T-helper 2 cell treated with Interferon-gamma antibody and Interleukin-4, amounts not matched to agents 5 μg/mL and 100 μg/mL, for 36 hours (primary cell): ENCODE results near the gene TMEM198.

Experiments used
- DNase-seq: peaks from one replicate; pipeline ENCODE4 v3.0.0; 2021; ENCODE audit warnings: low spot score
- H3K27ac Mint-ChIP-seq: one replicate; pipeline ENCODE4 v1.8.0; 2021; ENCODE audit warnings: mild to moderate bottlenecking, mixed read lengths
- H3K27me3 Mint-ChIP-seq: one replicate; pipeline ENCODE4 v1.8.0; 2021; ENCODE audit warnings: low read depth, mixed read lengths
- H3K36me3 Mint-ChIP-seq: one replicate; pipeline ENCODE4 v1.8.0; 2021; ENCODE audit warnings: low read depth, mixed read lengths
- H3K4me1 Mint-ChIP-seq: one replicate; pipeline ENCODE4 v1.8.0; 2021; ENCODE audit warnings: low read depth, mixed read lengths
- H3K4me3 Mint-ChIP-seq: one replicate; pipeline ENCODE4 v1.8.0; 2022; ENCODE audit warnings: mild to moderate bottlenecking, moderate library complexity, mixed read lengths
- H3K9me3 Mint-ChIP-seq: one replicate; pipeline ENCODE4 v1.8.0; 2021; ENCODE audit warnings: mixed read lengths

The TMEM198 gene

DNA sequence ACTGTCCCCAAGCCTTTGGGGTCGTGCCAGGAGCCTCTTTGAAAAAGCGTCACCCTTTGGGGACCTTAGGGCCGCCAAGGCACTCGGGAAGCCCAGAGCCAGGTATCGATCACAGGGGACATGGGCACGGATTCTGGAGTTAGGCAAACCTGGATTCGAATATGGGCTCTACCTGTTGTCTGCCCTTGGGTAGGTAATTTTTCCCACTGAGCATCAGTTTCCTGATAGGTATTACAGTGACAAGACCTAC is 9.3 kb downstream of the TMEM198 start:
- Mint-ChIP-seq H3K36me3 (no peaks in the 10 kb centered on the region), H3K27me3 (peaks cover 29% of the 10 kb centered on the region), H3K4me1 (peaks cover 5% of the 10 kb centered on the region), H3K4me3 (peak overlapping the region; percentile 39), H3K27ac (no peak overlapping the region), H3K9me3 (no peaks in the 10 kb centered on the region)
- no peak for DNase-seq

DNA sequence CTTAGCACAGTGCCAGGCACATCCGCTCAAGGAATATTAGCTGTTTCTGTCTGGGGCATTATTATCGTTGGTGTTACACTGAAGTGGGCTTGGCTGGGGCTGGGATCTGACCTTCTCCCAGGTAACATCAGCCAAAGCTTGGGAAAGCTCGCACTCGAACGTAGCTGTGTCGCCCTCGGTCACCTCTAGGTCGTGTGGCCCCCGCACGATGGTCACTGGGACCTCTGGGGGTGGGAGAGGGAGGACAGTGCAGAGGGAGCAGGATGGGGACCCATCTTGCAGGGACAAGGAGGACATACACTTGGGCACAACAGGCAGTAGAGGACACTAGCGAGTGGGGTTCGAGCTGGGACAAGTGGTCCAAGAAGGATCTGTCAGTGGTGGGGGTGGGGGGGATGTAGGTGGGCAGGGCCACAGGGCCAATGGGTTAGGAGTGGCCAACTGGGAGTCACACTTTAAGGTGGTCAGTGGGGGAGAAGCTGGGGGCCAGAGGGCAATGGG is 9.7 kb downstream of the TMEM198 start:
- DNase-seq: no peak
- H3K36me3 Mint-ChIP-seq: no peaks in the 10 kb centered on the region
- no peaks in the 10 kb centered on the region for H3K9me3 Mint-ChIP-seq
- peaks cover 25% of the 10 kb centered on the region for H3K27me3 Mint-ChIP-seq
- no peak overlapping the region for H3K27ac Mint-ChIP-seq
- peaks cover 5% of the 10 kb centered on the region for H3K4me1 Mint-ChIP-seq
- peak overlapping the region; percentile 39 for H3K4me3 Mint-ChIP-seq

DNA sequence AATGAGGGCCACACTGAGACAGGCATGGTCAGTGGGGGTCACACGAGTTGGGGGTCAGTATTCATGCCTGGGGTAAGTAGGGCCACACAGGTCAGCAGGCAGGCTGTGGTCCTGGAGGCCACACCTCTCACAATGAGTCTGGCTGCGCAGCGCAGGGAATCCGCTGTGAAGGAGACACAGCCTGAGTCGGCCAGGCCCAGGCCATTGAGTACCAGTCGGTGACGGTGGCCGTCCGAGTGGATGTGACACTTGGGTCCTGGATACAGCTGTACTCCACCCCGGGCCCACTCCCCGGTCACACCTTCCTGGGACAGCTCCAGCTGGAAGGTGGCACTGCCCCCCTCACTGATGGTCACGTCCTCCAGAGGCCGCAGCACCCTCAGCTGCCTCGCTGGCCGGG is 10.5 kb downstream of the TMEM198 start:
- Mint-ChIP-seq H3K9me3 (no peaks in the 10 kb centered on the region), H3K4me3 (no peak overlapping the region), H3K27ac (no peak overlapping the region), H3K36me3 (no peaks in the 10 kb centered on the region), H3K4me1 (peaks cover 5% of the 10 kb centered on the region), H3K27me3 (peaks cover 23% of the 10 kb centered on the region)
- DNase-seq: no peak

DNA sequence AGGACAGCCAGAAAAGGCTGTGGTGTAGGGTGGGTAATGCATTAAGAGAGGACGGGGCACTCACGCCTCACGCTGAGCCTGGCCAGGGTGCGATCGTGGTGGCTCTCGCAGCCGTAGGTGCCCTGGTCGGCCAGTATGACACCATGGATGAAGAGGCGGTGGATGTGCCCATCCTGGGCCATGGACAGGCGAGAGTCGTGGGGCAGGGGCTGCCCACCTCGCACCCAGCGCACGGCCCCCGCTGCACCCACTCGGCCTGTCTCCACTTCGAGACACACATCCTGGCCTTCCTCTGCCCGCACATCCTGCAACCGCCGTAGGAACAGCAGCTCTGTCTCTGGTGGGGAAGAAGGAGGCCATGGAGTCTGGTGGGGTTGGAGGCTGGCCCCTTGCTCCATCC is 12.1 kb downstream of the TMEM198 start:
- Mint-ChIP-seq H3K9me3 (no peaks in the 10 kb centered on the region), H3K4me3 (no peak overlapping the region), H3K4me1 (peaks cover 5% of the 10 kb centered on the region), H3K36me3 (no peaks in the 10 kb centered on the region), H3K27ac (no peak overlapping the region), H3K27me3 (peaks cover 17% of the 10 kb centered on the region)
- no peak for DNase-seq

DNA sequence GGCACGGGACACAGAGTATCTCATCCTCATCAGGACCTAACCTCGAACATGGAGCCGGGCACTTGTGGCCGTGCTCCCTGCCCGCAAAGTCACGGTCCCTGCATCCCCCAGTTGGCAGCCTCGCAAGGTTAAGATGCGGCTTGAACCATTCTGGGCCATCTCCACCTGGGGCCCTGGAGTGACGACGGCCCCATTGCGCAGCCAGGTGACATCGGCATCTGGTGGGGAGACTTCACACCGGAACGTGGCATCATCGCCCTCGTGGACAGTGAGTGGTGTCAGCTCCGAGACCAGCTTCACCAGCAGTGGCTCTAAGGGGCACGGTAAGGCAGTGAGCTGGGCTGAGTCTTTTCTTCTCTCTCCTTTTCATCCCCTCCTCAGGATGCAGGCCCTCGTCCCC is 12.6 kb downstream of the TMEM198 start:
- H3K27ac Mint-ChIP-seq: no peak overlapping the region
- peaks cover 15% of the 10 kb centered on the region for H3K27me3 Mint-ChIP-seq
- no peak overlapping the region for H3K4me3 Mint-ChIP-seq
- H3K4me1 Mint-ChIP-seq: peaks cover 5% of the 10 kb centered on the region
- H3K9me3 Mint-ChIP-seq: no peaks in the 10 kb centered on the region
- H3K36me3 Mint-ChIP-seq: no peaks in the 10 kb centered on the region
- DNase-seq: no peak

DNA sequence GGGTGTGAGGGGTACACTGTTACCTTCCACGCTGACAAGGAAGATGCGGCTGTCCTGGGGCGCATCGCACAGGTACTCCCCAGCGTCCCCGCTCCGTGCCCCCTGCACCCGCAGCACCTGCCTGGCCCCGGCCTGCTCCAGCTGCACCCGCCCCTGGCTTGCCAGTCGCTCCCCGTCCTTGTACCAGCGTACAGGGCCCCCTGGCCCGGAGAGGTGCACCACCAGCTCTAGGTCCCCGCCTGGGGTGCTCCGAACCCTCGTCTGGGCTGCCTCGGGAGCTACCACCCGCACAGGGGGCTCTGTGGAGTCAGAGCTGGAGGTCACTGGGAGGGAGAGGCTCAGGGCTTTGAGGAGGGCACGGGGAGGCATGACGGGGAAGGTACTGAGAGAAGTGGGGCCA is 13.5 kb downstream of the TMEM198 start:
- no peaks in the 10 kb centered on the region for H3K9me3 Mint-ChIP-seq
- no peaks in the 10 kb centered on the region for H3K36me3 Mint-ChIP-seq
- DNase-seq: no peak
- H3K27me3 Mint-ChIP-seq: peaks cover 10% of the 10 kb centered on the region
- H3K27ac Mint-ChIP-seq: no peak overlapping the region
- H3K4me3 Mint-ChIP-seq: no peak overlapping the region
- H3K4me1 Mint-ChIP-seq: no peaks in the 10 kb centered on the region

DNA sequence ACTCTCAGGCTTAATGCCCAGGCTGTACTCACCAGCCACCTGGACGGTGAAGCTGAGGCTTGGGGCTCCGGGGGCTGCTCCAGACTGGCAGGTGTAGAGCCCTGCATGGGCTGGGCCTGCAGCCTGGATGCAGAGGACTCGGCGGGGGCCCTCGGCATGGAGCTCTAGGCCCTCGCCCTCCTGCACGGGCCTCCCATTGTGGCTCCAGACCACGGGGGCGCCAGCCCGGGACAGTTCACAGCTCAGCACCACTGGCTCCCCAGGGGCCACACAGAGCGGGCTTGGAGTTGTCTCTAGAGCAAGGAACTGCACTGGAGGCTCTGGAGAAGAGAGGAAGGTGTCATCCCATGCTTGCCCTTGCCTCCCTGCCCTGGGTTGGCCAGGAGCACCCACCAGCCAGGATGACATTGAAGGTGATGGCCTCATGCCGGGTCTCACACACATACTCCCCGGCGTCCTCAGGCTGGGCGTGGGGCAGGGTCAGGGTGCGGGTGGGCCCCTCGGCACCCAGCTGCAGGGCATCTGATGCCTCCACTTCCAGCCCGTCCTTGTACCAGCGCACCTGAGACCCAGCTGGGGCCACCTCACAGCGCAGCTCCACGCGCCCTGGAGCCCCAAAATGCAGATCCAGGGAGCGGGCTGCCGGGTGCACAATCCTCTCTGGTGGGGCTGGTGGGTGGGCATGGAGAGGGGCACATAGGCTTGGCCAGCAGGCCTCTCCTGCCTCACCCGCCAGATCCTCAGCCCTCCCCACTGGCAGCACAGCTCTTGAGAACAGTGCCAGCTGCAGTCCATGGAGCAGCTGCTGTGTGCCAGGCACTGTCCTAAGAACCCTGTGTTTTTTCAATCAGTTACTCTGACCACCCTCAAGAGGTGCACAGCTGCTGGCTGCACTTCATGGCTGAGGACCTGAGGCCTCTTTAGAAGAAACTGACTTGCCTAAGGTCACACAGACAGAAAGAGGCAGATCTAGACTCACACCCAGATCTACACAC is 14.3 kb downstream of the TMEM198 start:
- H3K4me3 Mint-ChIP-seq: no peak overlapping the region
- H3K27ac Mint-ChIP-seq: no peak overlapping the region
- DNase-seq: no peak
- no peaks in the 10 kb centered on the region for H3K4me1 Mint-ChIP-seq
- H3K27me3 Mint-ChIP-seq: peaks cover 10% of the 10 kb centered on the region
- no peaks in the 10 kb centered on the region for H3K9me3 Mint-ChIP-seq
- no peaks in the 10 kb centered on the region for H3K36me3 Mint-ChIP-seq

DNA sequence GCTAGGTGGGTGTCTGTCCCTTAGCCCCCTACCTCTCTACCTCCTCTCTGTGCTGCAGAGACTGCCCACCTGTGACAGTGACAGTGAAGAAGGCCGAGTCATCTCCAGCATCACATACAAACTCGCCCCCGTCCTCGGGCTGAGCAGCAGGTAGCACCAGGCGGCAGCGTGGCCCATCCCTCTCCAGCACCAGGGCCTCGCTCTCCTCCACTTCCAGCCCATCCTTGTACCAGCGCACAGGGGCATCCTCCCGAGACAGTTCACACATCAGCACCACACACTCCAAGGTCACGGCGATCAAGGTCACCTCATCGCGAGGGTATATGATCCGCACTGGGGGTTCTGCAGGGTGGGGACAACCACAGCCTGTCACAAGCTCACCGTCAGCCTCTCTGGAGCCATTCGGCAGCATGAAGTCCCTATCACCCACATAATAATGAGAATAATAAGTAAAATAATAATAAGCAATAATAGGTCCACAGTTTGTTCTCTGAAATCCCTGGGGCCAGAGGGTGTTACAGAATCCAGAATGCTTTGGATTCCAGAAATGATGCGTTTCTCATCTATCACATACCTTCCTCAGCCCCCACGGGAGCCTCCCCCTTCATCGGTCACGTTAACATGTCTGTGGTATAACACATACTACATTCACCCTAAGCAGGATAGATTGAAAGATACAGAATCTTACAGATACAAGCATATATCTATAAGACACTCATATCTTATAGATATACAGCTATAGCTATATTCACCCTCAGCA is 15.5 kb downstream of the TMEM198 start:
- Mint-ChIP-seq H3K4me1 (no peaks in the 10 kb centered on the region), H3K9me3 (no peaks in the 10 kb centered on the region), H3K36me3 (no peaks in the 10 kb centered on the region), H3K4me3 (no peak overlapping the region), H3K27ac (no peak overlapping the region), H3K27me3 (no peaks in the 10 kb centered on the region)
- no peak for DNase-seq

DNA sequence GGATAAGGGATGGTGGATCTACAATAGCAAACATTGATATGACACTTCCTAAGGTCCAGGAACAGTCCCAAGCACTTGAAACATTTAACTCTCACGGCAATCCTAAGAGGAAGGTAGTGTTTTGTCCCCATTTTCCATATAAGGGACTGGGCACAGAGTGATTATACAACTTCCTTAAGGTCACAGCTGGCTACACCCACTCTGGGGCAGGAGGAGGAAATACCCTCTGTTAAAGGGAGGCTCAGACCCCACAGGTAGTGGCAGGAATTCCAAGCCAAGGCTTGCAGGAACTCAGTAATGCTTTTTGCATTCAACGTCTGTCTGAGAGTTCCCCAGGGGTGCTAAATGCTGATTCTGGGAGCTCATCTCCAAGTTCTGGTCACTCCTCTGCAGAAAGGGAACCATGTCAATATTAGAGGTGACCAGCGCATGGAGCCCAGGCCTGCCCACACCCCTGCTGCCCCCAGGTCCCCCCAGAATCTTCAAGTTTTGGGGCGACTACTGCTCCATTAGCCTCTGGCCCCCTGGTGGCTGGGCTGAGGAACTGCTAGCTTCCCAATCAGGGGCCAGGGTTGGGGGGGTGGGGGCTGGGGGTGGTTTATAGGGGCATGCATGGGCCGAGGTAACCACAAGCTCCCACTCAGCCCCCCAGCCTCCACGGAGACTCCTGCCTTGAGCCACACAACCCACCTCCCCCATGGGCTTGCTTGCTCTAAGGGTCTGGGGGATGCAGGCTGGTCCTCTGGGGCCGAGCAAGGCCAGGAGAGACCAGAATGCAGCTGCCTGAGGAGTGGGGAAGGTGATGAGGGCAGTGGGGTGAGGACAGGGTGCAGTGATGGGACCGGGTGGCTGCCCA is 16.4 kb downstream of the TMEM198 start:
- Mint-ChIP-seq H3K9me3 (no peaks in the 10 kb centered on the region), H3K4me1 (no peaks in the 10 kb centered on the region), H3K36me3 (no peaks in the 10 kb centered on the region), H3K4me3 (no peak overlapping the region), H3K27ac (no peak overlapping the region), H3K27me3 (no peaks in the 10 kb centered on the region)
- DNase-seq: no peak

DNA sequence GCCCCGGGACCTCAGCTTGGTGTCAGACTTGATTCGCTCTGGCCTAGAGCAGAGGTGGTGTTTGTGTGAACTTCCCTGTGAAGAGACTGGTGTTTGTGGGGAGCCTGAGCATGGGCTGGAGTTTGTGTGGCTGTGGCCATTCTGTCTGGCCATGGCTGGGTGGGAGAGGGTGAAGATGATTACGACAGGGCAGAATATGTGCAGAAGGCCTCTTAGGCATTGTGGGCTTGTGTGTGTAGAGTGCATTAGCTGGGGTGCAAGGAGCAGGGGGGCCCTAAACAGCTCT is 17.0 kb downstream of the TMEM198 start:
- Mint-ChIP-seq H3K4me3 (no peak overlapping the region), H3K27me3 (no peaks in the 10 kb centered on the region), H3K4me1 (no peaks in the 10 kb centered on the region), H3K36me3 (no peaks in the 10 kb centered on the region), H3K27ac (no peak overlapping the region), H3K9me3 (no peaks in the 10 kb centered on the region)
- no peak for DNase-seq

DNA sequence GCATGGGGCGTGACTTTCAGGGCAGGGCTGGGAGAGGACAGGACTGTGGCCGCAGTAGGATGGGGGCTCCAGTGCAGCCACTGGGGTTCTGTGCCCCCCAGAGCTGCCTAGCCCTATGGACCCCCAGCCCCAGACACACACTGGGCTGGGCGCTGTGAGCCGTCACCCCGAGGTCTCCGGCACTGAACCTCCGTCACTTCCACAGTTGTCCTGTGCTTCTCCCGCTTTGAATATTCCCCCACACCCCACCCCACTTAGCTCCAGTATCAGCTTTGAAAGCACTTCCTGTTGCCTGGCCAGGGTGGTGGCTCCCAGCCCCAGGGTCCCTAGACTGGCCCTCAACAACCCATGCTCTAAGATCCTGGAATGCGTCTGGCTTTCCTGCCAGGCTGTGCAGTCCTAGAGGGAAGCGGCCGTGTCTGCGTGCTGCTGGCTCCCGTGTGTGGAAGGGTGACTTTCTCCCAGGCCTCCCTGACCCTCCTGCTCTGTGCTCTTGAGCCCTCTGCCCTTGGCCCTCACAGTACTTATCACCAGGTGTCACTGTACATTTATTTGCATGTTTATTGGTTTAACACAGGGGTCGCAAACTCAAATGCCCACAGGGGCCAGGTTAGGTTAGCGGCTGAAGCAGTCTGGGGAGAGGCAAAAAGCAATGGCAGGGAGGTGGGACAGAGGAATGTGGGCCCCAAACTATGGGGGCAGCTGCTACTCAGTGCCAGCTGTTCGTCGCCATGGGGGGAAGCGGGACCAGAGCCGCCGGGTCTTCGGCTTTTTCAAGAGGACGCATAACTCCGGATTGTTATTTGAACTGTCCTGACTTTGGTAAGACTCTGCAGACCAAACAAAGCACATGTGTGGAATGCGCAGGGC is 17.6 kb downstream of the TMEM198 start:
- H3K27me3 Mint-ChIP-seq: no peaks in the 10 kb centered on the region
- no peak for DNase-seq
- no peaks in the 10 kb centered on the region for H3K4me1 Mint-ChIP-seq
- H3K36me3 Mint-ChIP-seq: no peaks in the 10 kb centered on the region
- no peak overlapping the region for H3K27ac Mint-ChIP-seq
- no peaks in the 10 kb centered on the region for H3K9me3 Mint-ChIP-seq
- no peak overlapping the region for H3K4me3 Mint-ChIP-seq

DNA sequence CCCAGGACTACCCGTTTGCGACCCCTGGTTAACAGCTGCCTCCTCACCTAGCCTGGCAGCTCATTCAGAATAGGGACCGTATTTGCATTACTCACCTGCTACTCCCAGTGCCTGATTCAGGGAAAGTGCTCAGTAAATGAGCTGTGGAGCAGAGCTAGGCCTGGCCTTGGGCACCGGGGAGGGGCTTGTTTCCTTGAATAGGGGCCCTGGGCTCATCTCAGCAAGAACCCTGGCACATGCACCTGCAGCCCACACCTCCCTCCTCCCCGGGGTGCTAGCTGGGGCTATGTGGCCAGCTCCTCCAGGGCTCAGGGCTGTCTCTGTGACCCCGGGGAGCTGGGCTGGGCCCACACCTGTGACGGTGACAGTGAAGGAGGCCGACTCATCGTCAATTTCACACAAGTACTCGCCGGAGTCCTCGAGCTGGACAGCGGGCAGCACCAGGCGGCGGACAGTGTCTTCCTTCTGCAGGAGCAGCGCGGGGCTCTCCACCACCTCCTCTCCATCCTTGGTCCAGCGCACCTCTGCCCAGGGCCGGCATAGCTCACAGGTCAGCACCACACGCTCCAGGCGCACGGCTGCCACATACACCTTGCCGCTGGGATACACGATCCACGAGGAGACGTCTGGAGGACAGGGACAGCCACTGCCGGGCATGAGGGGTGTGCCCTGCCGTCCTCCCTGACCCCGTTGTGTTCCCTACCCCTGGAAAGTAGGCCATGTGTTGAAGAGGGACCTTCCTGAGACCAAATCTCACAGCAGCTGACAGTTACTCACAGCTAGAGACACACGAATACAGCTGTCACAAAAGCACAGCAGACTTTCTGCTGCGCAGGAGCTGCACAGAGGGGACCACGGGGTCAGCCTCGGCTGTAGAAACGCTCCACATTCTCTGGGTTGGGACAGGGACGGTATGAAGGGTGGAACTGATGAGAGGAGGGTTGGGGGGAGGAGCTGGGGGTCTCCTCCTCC is 18.5 kb downstream of the TMEM198 start:
- Mint-ChIP-seq H3K4me3 (no peak overlapping the region), H3K4me1 (no peaks in the 10 kb centered on the region), H3K27ac (no peak overlapping the region), H3K36me3 (no peaks in the 10 kb centered on the region), H3K27me3 (no peaks in the 10 kb centered on the region), H3K9me3 (no peaks in the 10 kb centered on the region)
- DNase-seq: no peak
